Astrocyte (in vitro differentiated cells and primary cell): ENCODE results near the gene DEFB129.

Experiments
- EZH2 ChIP-seq: IDR thresholded peaks from 2 replicates; pipeline ENCODE4 v1.6.1; 2012; ENCODE audit warnings: mild to moderate bottlenecking, low read length, inconsistent platforms; ENCODE audit not compliant: insufficient read depth
- TF ChIP-seq, protein P1 (sequence below): IDR thresholded peaks from 2 replicates; pipeline ENCODE4 v1.5.1; 2011; ENCODE audit warnings: low read depth, mild to moderate bottlenecking, inconsistent platforms, low read length, moderate library complexity; ENCODE audit not compliant: insufficient read depth

DNA sequence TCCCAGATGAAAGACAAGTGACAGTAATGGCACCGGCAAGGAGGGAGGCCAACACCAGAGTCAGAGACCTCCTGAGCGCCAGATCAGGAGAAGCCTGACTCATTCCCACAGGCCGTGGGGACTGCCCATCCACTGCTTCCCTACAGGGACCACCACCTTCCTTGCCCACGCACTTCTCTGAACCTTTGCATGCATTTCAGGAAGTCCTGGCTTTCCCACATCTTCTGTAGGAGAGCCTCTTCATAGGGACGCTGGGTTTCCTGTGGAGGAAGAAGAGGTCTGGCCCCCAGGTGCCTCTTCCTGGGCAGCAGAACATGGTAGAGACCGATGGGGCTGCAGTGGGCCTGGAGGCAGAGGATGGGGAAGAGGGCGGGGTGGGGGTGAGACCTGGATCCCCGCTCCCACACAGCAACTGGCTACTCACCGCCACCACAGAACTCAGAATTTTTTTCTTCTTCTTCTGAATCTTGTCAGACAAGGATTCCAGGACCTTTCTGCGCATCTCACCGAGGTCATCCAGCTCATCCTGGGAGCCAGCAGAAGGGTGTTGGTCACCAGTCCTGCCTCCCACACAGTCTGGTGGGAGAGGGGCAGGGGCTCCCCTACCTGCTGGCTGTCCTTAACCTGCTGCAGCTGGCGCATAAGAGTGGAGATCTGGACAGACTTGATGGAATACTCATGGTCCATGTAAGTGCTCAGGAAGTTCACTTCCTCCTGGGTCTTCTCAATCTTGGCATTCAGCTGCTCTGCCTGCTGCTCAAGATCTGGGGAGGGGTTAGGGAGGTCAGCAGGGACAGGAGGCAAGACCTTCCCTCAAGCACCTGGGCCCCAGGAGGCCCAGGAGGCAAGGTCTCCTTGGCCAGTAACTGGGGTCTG lies 49.8 kb downstream of the DEFB129 start:
- TF ChIP-seq, protein P1, sequence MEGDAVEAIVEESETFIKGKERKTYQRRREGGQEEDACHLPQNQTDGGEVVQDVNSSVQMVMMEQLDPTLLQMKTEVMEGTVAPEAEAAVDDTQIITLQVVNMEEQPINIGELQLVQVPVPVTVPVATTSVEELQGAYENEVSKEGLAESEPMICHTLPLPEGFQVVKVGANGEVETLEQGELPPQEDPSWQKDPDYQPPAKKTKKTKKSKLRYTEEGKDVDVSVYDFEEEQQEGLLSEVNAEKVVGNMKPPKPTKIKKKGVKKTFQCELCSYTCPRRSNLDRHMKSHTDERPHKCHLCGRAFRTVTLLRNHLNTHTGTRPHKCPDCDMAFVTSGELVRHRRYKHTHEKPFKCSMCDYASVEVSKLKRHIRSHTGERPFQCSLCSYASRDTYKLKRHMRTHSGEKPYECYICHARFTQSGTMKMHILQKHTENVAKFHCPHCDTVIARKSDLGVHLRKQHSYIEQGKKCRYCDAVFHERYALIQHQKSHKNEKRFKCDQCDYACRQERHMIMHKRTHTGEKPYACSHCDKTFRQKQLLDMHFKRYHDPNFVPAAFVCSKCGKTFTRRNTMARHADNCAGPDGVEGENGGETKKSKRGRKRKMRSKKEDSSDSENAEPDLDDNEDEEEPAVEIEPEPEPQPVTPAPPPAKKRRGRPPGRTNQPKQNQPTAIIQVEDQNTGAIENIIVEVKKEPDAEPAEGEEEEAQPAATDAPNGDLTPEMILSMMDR, result no peak
- TF ChIP-seq EZH2, result no peak
